Stomach (tissue), 9 donors: ENCODE data around the gene AK4. TPM values are rescaled to one million over a fixed set of nuclear protein-coding genes. Genes with fewer than 3 reads are reported as not detected.

ENCODE experiments used
- DNase-seq, 2 donors: peaks; one replicate each; pipeline versions ENCODE4 v3.0.0 to v3.0.0-alpha.2; 2013 to 2019
- H3K27ac ChIP-seq, 5 donors: fragments of 200-600 bp in 4 of 5; sonication (generic) in 4 of 5; one replicate each; pipeline ENCODE4 v1.5.1; 2013 to 2019; ENCODE audit warnings: mild to moderate bottlenecking in 1 of 5, moderate library complexity in 1 of 5
- H3K27me3 ChIP-seq, 3 donors: fragments of 200-600 bp; sonication (generic); one replicate each; pipeline ENCODE4 v1.5.1; 2017 to 2019; ENCODE audit warnings: mixed run types in 1 of 3
- H3K36me3 ChIP-seq, 4 donors: fragments of 200-600 bp; sonication (generic); 1 replicate in 3 of 4; 2 replicates in 1 of 4; pipeline ENCODE4 v1.5.1; 2016 to 2019
- H3K4me1 ChIP-seq, 4 donors: fragments of 200-600 bp; sonication (generic); one replicate each; pipeline ENCODE4 v1.5.1; 2016 to 2019
- H3K4me3 ChIP-seq, 4 donors: fragments of 200-600 bp; sonication (generic) in 3 of 4; one replicate each; pipeline ENCODE4 v1.5.1; 2016 to 2019; ENCODE audit warnings: mild to moderate bottlenecking in 1 of 4
- H3K9me3 ChIP-seq, 4 donors: fragments of 200-600 bp; sonication (generic); one replicate each; pipeline ENCODE4 v1.5.1; 2016 to 2019
- CTCF ChIP-seq, 7 experiments: fragments of 450-650 bp in 4 of 7; fragments of 200-600 bp in 3 of 7; sonication (generic) in 3 of 7; IDR thresholded peaks; one replicate each; pipeline ENCODE4 v1.5.1; 2016 to 2019; ENCODE audit warnings: antibody characterized with exemption in 7 of 7, control low read depth in 2 of 7, mild to moderate bottlenecking in 1 of 7
- EP300 ChIP-seq: sonication (generic); formaldehyde crosslinking; IDR thresholded peaks from one replicate; pipeline ENCODE4 v1.6.1; 2017; ENCODE audit warnings: antibody characterized with exemption
- POLR2A ChIP-seq, 4 donors: fragments of 450-650 bp; IDR thresholded peaks; one replicate each; pipeline ENCODE4 v1.6.1; 2016; ENCODE audit warnings: antibody characterized with exemption in 4 of 4, control low read depth in 2 of 4, mild to moderate bottlenecking in 1 of 4, moderate library complexity in 1 of 4
- POLR2AphosphoS5 ChIP-seq, 3 donors: sonication (generic); formaldehyde crosslinking; IDR thresholded peaks; one replicate each; pipeline ENCODE4 v1.6.1; 2016; ENCODE audit warnings: antibody characterized with exemption in 3 of 3
- WGBS, 5 donors: extraction: QIAGEN DNeasy Blood & Tissue Kit in 3 of 5; methylation state at CpG; one replicate each; pipeline versions ENCODE4 v1.1.5 to v1.1.7; 2013 to 2018; 5-methylcytosine and 5-hydroxymethylcytosine counted together
- intact Hi-C: fragments of 100-400 bp; cut with DNase I; formaldehyde crosslinking; loops from one replicate; pipeline ENCODE4 v1.15.1; 2023; ENCODE audit warnings: low total_unique reads
- polyA plus RNA-seq, 3 donors: library from polyadenylated mRNA; stranded (reverse); fragments of 200-250 nt; gene quantifications; one replicate each; pipeline ENCODE4 v1.2.3, GENCODE V29; 2013
- total RNA-seq, 5 donors: library from RNA; depleted of rRNA; stranded (reverse); fragments of >200 nt; gene quantifications; one replicate each; pipeline versions ENCODE4 v1.1.0 to v1.2.3, GENCODE V29; 2014 to 2016
- donor health status: healthy with polysubstance abuse.
- donor health status: Bipolar disorder and iron deficiency.
- donor health status: healthy.

The AK4 gene
- total and polyA plus RNA-seq, 8 donors = 9.4 to 108 (median 30.4) TPM

DNA sequence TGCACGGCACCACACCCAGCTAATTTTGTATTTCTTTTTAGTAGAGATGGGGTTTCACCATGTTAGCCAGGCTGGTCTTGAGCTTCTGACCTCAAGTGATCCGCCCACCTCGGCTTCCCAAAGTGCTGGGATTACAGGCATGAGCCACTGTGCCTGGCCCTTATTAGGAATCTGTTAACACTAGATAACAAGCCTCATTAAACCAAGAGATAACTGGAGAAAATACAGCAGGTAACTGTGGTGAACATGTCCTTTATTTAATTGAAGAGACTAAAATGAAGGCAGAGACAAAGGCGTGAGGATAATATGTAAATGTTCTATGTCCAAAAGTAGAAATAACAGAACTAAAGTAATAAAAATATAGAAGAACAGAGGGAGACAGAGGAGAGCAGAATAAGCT lies 89.5 kb downstream of the AK4 start:
- Histone ChIP-seq H3K27ac (no peak overlapping the region), H3K9me3 (peaks cover 0 to 10% (median 4%) of the 10 kb centered on the region in 4 donors), H3K4me3 (no peak overlapping the region), H3K27me3 (no peaks in the 10 kb centered on the region), H3K4me1 (no peaks in the 10 kb centered on the region), H3K36me3 (no peaks in the 10 kb centered on the region)
- no peak for TF ChIP-seq EP300
- no peak for TF ChIP-seq CTCF (IDR thresholded peaks at IDR 0.05)
- TF ChIP-seq POLR2A (IDR thresholded peaks at IDR 0.05) = no peak
- TF ChIP-seq POLR2AphosphoS5 (IDR thresholded peaks at IDR 0.05) = no peak
- WGBS, 5 donors = 68 to 90% (median 74%) methylated on average over 4 of the region's 4 CpGs
- no peak for DNase-seq
- intact Hi-C loops = loop anchor here (10.0 kb wide), 1 partner anchor 447 kb away; no protein-coding TSS in a partner anchor

DNA sequence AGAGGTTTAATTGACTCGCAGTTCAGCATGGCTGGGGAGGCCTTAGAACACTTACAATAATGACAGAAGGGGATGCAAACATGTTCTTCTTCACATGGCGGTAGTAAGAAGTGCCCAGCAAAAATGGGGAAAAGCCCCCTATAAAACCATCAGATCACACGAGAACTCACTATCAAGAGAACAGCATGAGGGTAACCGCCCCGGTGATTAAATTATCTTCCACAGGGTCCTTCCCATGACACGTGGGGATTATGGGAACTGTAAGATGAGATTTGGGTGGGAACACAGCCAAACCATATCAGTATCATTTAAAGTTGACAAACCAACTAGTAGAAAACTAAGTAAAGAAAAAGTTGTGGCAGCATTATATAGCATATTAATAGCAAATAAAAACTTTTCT lies 90.0 kb downstream of the AK4 start:
- Histone ChIP-seq H3K27me3 (no peaks in the 10 kb centered on the region), H3K4me3 (no peak overlapping the region), H3K9me3 (peaks cover 0 to 10% (median 4%) of the 10 kb centered on the region in 4 donors), H3K27ac (no peak overlapping the region), H3K36me3 (no peaks in the 10 kb centered on the region), H3K4me1 (no peaks in the 10 kb centered on the region)
- 61 to 71% (median 68%) methylated on average over 6 of the region's 6 CpGs for WGBS, 5 donors
- TF ChIP-seq POLR2AphosphoS5 (IDR thresholded peaks at IDR 0.05) = no peak
- TF ChIP-seq POLR2A (IDR thresholded peaks at IDR 0.05) = no peak
- no peak for TF ChIP-seq EP300
- TF ChIP-seq CTCF (IDR thresholded peaks at IDR 0.05) = no peak
- DNase-seq = no peak
- intact Hi-C loops = loop anchor here (10.0 kb wide), 1 partner anchor 447 kb away; no protein-coding TSS in a partner anchor

GRCh38 chr1:65243491-65243890 lies 95.5 kb downstream of the AK4 start:
- Histone ChIP-seq H3K9me3 (no peaks in the 10 kb centered on the region), H3K4me3 (no peak overlapping the region), H3K27ac (no peak overlapping the region), H3K27me3 (no peaks in the 10 kb centered on the region), H3K4me1 (peaks cover 0 to 8% (median 0%) of the 10 kb centered on the region in 4 donors), H3K36me3 (no peaks in the 10 kb centered on the region)
- no peak for TF ChIP-seq EP300
- TF ChIP-seq POLR2A (IDR thresholded peaks at IDR 0.05) = no peak
- DNase-seq = no peak
- intact Hi-C loops = no loop called here
- WGBS, 5 donors = 85 to 92% (median 89%) methylated on average over 3 of the region's 3 CpGs

- no peak for TF ChIP-seq EP300
- no peak for TF ChIP-seq POLR2AphosphoS5 (IDR thresholded peaks at IDR 0.05)
- TF ChIP-seq CTCF (IDR thresholded peaks at IDR 0.05) = no peak
- no peak for TF ChIP-seq POLR2A (IDR thresholded peaks at IDR 0.05)
- H3K27me3 ChIP-seq = no peaks in the 10 kb centered on the region
- no peaks in the 10 kb centered on the region for H3K9me3 ChIP-seq
- intact Hi-C loops = no loop called here
- H3K4me3 ChIP-seq = no peak overlapping the region
- DNase-seq = no peak
- no peak overlapping the region for H3K27ac ChIP-seq
- peaks cover 0 to 8% (median 0%) of the 10 kb centered on the region in 4 donors for H3K4me1 ChIP-seq
- H3K36me3 ChIP-seq = no peaks in the 10 kb centered on the region
Observed at GRCh38 chr1:65245295-65245694, 97.3 kb downstream of the AK4 start.
